Stimulated activated CD8-positive, alpha-beta memory T cell treated with anti-CD3 and anti-CD28 coated beads, Interleukin-2, amount 100 ng/mL, for 1 hour (primary cell): ENCODE data around the gene NQO2.
A peak's percentile ranks its signal among the peaks of the same experiment; 100 is the strongest.

Source experiments
- DNase-seq, 2 donors: peaks; one replicate each; pipeline ENCODE4 v3.0.0-alpha.2; 2020; ENCODE audit warnings: low read depth in 2 of 2

NQO2 gene, protein sequence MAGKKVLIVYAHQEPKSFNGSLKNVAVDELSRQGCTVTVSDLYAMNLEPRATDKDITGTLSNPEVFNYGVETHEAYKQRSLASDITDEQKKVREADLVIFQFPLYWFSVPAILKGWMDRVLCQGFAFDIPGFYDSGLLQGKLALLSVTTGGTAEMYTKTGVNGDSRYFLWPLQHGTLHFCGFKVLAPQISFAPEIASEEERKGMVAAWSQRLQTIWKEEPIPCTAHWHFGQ

DNA sequence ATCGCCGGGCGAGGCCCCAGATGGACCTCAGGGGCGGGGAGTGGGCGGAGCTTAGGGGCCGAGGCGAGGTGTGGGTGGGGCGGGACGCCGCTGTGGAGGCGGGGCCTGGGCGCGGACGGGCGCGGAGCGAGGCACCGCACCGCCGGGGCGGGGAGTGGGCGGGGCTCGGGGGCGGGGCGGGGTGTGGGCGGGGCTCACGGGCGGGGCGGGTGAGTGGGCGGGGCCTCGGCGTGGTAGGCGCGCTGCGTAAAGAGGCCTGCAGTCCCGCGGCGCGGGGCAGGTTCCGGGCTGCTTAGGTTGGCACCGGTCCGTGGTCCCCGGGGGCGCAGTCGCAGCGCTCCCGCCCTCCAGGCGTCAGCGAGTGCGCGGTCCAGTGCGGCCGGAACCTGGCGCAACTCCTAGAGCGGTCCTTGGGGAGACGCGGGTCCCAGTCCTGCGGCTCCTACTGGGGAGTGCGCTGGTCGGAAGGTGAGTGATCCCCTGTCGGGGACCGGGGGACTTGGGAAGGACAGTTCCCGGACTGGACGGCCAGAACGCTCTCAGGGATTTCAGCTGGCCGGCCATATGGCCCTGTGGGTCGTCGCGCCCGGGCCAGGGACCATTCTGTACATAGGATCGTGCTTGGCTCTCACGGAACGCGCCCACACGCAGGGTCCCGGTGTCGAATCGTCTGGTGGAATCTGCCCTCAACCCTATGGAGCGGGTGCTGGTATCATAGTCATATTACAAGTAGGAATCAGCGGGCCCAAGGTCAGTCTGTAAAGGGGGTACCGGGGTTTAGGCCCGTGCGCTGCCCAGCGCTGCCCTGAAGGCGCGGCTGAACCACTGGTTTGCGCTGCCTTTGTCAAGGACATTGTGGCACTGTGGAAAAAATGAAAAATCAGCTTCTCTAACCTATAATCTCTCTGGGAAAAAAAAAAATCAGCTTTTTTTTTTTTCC, at the start of gene NQO2:
TSS of gene NQO2 (plus strand) at position 277 of the 940 bp plus-strand sequence. CDS start 6,659 bp downstream, outside the sequence.
- peak; percentile 87 for DNase-seq

- DNase-seq: no peak
These were observed 49.0 kb upstream of the NQO2 start for GRCh38 chr6:2950713-2951112.

DNA sequence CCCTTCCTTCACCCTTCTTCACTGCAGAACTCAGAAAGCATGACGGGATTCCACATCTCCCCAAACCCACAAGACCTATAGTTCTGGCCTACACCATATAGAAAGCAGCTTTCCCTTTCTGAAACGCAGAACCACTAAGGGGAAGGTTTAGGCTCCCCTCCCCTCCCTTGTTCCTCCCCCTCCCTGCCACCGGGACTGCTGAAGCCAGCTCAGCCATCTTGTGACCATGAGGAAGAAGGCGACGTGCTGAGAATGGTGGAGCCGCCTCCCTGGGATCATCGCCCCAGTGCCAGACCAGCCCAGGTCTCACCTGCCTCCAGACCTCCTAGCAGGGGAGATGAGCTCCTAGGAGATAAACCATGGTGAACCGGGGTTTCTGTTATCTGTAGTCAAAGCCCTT, 48.0 kb upstream of the NQO2 start:
- DNase-seq: no peak

- peak in 1 of 2 donors; percentile 38 for DNase-seq
These were observed 47.1 kb upstream of the NQO2 start for GRCh38 chr6:2952557-2953095.

DNA sequence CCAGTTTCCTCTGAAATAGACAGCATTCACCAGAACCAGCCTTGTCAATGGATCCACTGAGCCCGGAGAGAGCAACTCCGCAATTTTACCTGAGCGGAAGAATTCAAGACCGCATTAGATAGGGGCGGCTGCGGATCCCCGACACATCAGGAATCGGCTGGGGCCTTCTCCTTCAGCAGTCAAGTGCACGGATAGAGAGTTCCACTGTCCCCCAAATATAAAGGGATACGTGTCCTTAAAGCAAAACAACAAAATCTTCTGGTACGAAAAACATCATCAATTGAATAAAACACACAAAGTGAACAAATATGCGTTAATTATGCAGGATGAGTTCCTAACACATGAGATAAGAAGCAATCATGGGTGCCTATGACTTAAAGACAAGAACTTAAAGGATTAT, 46.6 kb upstream of the NQO2 start:
- no peak for DNase-seq

DNA sequence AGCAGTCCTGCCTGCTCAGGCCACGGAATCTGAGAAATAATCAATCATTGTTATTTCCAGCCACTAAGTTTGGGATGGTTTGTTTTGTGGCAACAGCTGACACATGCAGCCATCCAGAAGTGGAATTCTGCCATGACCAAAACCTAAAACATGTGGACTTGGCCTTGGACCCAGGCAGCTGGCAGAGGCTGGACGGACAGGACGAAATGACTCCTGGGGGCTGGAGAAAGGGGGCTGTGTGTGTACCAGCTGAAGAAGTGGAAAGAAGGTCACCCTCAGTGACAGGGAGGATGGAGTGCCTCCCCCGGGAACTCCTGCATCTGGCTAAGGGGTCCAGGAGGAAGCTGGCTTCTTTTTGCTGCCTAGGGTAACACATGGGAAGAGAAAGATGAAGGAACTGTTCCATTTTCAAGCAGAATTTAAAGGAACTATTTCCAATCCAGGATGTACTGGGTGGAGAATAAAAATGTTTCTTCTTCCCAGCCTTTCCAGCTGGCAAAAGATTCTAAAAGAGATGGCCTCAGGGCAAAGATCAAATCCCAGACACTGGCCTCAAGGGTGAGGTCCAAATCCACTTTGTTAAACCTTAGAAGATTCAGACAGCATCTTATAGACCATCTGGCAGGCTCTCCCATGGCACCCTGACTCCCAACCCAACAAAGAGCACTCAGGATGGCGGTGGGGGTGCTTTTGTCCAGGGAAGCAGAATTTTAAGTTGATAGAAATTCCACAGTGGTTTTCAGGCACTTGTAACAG, 42.6 kb upstream of the NQO2 start:
- no peak for DNase-seq

- DNase-seq: no peak
These were observed 41.9 kb upstream of the NQO2 start for GRCh38 chr6:2957696-2958330.

DNA sequence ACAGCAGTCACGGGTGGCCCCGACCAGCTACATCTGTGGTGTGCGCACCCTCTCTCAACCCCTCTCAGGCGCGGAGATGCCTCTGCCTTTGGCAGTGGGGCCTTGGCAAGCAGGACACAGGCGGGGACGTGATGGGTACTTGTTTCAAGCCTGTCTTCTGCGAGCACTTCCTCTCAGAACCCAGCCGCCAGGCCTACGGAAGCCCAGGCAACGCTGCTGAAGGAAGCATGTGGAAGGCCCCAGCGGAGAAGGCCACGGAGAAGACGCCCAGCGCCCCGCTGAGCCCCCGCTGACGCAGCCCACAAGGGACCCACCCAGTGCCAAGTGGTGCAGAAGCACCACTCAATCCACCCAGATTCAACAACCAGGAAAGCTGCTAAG, 41.4 kb upstream of the NQO2 start:
- no peak for DNase-seq

GRCh38 chr6:2958776-2959175, 40.9 kb upstream of the NQO2 start:
- DNase-seq: no peak

DNA sequence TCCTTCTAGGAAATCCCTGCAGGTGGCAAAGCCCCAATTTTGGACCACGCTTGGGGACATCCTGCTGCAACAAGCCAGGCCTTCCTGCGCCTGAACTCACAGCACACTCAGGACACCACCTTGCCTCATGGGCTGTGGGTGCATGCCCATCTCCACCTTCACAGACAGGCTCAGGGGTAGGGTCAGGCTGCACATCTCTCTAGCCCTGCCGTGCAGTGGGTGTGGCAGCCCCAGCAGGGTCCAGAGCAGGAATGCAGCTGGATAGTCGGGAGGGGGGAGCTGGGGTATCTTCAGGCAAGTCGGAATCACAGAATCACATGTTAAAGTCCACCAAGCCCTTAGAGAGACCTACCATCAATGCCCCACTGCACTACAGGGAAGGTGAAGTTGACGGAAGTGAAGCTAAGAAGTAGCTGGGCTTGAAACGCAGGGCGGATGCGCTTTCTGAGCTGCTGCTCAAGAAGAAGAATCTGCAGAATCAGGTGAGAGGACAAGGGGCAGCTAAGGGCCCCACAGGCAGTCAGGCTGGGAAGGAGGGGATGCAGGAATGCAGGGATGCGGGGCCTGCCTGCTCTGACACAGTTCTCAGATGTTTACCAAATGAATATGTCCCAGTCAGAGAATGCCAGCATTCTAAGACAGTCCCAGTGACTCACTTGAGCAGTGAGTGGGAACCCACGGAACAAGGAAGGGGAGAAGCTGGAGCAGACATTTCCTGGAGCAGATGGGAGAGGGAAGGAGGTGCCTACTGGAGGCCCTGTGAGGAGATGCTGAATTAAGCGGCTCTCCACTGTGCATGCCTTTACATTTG, 39.6 kb upstream of the NQO2 start:
- no peak for DNase-seq

DNA sequence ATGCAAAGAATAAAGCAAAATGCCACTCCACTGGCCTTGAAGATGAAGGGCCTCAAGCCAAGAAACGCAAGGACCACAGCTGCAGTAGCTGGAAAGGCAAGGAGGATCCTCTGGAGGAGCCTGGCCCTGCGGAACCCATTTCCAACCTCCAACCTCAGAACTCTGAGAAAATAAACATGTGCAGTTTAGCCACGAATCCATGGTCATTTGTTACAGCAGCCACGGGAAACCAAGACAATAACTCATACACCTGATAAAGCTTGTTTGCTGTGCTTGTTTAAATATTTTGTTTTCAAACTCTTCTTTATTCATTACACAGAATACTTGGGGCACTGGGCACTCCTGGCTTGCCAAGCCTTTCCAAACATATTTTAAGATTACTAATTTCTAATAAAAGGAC, 38.8 kb upstream of the NQO2 start:
- DNase-seq: no peak

- DNase-seq: no peak
These were observed 38.2 kb upstream of the NQO2 start for GRCh38 chr6:2961506-2961905.

- DNase-seq: no peak
These were observed 37.7 kb upstream of the NQO2 start for GRCh38 chr6:2962004-2962403.

DNA sequence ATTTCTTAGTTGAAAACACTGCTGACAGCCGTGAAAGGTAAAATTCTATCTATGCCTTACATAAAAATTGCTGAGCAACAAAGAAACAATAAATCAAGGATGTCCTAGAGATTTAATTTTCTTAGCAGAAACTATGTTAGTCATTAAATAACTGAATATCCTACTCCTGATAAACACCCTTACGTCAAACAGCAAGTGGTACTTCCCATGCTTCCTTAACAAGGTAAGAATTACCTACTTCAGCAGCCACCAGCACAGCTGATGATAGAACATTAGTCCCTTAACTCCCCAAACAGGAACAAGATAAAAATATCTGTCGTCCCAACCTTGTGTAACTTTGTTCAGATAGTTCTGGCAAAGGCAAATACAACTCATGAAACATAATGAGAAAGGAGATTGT, 37.1 kb upstream of the NQO2 start:
- DNase-seq: no peak

GRCh38 chr6:2963756-2964155, 35.9 kb upstream of the NQO2 start:
- no peak for DNase-seq

DNA sequence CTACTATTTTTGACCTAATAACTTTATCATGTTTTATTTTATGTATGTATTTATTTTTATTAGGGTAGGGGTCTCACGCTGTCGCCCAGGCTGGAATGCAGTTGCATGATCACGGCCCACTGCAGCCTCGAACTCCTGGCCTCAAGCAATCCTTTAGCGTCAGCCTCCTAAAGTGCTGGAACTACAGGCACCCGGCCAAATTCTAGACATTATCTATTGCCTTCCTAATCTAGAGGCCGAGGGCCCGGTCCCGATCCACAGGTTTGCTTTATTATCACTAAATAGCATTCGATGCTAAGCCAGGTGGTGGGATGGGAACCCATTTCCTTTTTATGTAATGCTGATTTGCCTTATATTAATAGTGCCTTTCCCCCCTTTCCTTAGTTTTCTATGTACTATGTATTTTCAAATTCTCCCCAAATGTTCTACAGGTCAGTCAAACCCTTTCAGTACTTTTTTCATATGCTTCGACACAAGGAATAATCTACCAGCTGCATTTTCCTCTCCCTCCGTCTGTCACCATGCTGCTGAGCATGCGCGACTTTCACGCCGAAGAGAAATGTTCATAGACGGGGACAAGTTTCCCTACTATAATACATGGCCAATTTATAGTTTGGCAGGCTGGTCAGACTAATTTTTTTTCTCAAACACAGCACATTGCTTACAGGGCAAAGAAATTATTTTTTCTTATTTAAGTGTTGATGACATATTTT, 34.7 kb upstream of the NQO2 start:
- no peak for DNase-seq

DNA sequence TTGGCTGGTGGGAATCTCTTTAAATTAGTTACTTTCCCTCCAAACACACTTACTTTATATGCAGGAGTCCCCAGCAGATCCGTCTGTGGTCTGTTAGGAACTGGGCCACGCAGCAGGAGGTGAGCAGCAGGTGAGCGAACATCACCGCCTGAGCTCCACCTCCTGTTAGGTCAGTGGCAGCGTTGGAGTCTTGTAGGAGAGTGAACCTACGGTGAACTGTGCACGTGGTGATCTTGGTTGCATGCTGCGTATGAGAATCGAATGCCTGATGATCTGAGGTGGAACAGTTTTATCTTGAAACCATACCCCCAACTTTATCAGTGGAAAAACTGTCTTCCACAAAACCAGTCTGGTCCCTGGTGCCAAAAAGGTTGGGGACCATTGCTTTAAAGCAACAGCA, 33.3 kb upstream of the NQO2 start:
- no peak for DNase-seq

- no peak for DNase-seq
These were observed 31.8 kb upstream of the NQO2 start for GRCh38 chr6:2967936-2968335.

GRCh38 chr6:2968600-2969135, 31.0 kb upstream of the NQO2 start:
- no peak for DNase-seq

DNA sequence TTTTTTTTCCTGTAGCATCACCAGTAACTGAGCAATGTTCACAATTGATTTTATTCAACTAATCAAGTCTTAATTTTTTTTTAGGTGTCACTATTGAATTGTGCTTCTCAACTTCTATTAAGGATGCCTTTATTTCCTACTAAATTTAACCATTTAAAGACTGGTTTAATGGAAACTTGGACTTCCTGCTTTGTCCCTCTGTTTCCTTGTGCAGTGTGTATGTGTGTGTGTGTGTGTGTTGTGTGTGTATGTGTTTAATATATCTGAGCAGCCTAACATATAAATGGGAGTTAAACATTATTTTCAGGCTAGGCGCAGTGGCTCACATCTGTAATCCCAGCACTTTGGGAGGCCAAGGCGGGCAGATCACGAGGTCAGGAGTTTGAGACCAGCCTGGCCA, 30.1 kb upstream of the NQO2 start:
- no peak for DNase-seq
